Mammary epithelial cell (primary cell): ENCODE measurements around the gene PKP3.

Experiments
- CTCF ChIP-seq, 2 donors: IDR thresholded peaks in 1 of 2; conservative IDR thresholded peaks in 1 of 2; 2 replicates each; pipeline ENCODE4 v1.5.1; 2011 to 2012; ENCODE audit warnings: inconsistent platforms in 2 of 2, low read length in 2 of 2, mild to moderate bottlenecking in 2 of 2, control low read depth in 1 of 2, low read depth in 1 of 2; ENCODE audit not compliant: insufficient read depth in 1 of 2; ENCODE audit errors: extremely low read depth in 1 of 2
- EZH2 ChIP-seq: IDR thresholded peaks from 2 replicates; pipeline ENCODE4 v1.6.1; 2012; ENCODE audit warnings: low read length, inconsistent platforms, borderline replicate concordance

- TF ChIP-seq CTCF (conservative IDR thresholded peaks at IDR 0.05 in 1 of 2, IDR thresholded peaks at IDR 0.05 in 1 of 2; ENCODE audit: extremely low read depth in 1 of 2, insufficient read depth in 1 of 2, low read depth in 1 of 2, low read length in 2 of 2): no peak
- no peak for TF ChIP-seq EZH2
Measured at GRCh38 chr11:372809-373715, 20.9 kb upstream of the PKP3 start.
